ENCODE results near the gene PSMB3.
"Not testable (repeated sequence)": the region's sequence is repeated elsewhere in the genome, so short reads cannot be mapped to it uniquely, and the experiment has no call there.

PSMB3 gene

DNA sequence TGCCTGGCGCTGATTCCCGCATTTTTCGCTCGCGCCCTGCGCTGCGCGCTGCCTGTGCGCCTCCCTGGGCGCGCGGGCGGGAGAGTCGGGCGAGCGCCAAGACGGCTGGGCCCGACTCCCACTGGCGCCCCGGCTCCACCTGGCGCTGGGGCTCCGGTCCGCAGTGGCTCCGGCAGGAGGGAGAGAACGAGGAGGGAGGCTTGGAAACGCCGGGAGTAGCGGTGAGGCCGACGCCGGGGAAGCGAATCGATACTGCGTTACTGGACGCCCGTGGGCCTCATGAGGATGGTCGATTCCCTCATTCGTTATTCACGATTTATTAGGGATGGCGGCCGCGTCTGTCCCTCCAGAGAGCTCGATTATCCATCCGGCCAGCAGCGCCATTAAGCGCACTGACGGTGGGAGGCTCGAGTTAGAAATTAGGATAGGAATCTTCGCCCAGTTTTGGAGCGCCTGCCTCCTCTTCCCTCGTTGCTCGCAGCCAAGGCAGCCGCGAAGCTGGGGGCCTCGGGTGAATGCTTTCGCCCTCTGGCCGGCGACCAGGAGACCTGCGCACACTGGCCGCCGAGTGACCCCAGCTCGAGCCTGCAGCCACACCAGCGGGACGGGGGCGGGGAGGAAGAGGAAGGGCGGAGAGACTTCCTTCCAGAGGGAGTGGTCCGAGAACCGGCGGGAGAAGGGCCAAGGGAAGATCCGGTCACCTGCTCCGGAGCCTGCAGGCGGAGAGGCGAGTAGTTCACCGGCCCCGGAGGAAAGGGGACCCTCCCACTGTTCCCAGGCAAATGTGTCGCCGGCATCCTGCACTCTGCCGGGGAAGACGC is 3.1 kb upstream of the PSMB3 start:
- DNase-seq (ENCODE audit: low spot score), result peak; percentile 81

- no peak for DNase-seq (ENCODE audit: low spot score)
Observed at GRCh38 chr17:38750044-38750311, 2.6 kb upstream of the PSMB3 start.

GRCh38 chr17:38750312-38751121 is 2.0 kb upstream of the PSMB3 start:
- DNase-seq (ENCODE audit: low spot score), result peak; percentile 30

- DNase-seq (ENCODE audit: low spot score), result peak; percentile 36
Observed at GRCh38 chr17:38751144-38751807, 1.3 kb upstream of the PSMB3 start.

DNA sequence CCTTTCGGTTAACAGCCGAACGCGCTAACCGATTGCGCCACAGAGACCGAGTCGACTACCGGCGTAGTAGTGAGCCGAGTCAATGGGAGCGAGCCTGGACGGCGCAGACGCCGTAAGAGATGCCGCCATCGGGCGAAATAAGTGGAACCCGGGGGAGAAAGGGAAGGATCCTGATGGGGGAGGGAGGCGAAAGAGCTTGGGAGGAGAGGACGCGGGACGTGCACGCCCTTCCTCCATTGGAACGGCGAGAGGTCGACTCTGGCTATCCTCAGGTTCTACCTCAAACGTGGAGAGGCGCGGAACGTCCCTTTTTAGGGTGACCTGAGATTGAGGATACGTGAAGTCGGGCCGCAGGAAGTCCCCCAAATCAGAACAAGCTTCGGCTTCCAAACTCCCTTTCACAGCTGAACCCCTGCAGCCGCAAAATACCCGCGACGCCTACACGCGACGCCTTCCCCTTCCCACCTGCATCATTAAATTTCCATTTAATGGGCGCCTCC is 683 bp upstream of the PSMB3 start:
- peak; percentile 81 for DNase-seq (ENCODE audit: low spot score)

DNA sequence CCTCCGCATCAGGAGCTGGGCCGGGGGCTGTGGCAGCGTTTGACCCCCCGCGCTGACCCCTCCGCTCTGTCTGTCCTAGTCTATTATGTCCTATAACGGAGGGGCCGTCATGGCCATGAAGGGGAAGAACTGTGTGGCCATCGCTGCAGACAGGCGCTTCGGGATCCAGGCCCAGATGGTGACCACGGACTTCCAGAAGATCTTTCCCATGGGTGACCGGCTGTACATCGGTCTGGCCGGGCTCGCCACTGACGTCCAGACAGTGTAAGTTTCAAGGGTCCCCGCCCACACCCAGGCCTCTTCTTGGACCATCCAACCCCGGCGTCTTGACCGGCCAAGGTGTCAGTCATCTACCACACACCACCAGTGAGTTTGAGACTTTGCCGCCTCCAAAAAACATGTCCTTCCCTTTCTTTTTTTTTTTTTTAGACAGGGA is 548 bp downstream of the PSMB3 start:
- DNase-seq (ENCODE audit: low spot score), result no peak

GRCh38 chr17:38761612-38762011 is 9.1 kb downstream of the PSMB3 start:
- DNase-seq (ENCODE audit: low spot score), result no peak

DNA sequence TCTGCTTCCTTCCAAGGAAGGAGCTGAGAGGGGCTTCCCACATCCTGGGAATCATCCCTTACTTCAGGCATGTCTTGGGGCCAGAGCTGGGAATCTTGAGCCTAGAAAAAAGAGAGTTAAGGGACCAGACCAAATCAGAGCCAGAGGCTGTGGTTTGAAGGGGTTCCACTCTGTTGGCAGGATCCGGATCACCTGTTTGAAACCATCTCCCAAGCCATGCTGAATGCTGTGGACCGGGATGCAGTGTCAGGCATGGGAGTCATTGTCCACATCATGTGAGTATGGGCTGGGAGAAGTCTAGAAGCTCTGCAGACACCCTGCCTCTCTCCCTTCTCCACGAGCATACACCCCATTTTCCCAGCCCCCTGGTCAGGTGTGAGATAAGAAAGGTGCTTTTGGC is 9.7 kb downstream of the PSMB3 start:
- DNase-seq (ENCODE audit: low spot score), result no peak

DNA sequence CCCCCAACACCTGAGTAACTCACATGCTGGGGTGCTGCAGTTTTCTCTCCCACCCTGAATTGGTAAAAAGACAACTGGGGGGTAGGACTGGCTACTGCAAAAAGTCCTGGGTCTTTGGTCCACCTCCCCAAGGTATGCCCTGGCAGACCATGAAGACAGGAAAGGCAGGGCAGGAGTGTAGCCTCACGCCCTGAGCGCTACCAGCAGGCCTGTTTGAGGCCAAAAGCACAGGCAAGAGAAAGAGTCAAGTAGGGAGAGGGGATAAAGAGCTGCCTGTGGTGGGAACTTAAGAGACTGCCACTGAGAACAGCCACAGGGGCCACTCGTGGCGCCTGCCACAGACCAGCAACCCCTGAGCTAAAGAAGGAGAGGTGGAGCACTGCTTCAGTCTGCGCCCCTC is 13.8 kb downstream of the PSMB3 start:
- no peak for DNase-seq (ENCODE audit: low spot score)

- no peak for DNase-seq (ENCODE audit: low spot score)
Observed at GRCh38 chr17:38768417-38768816, 15.9 kb downstream of the PSMB3 start.

DNA sequence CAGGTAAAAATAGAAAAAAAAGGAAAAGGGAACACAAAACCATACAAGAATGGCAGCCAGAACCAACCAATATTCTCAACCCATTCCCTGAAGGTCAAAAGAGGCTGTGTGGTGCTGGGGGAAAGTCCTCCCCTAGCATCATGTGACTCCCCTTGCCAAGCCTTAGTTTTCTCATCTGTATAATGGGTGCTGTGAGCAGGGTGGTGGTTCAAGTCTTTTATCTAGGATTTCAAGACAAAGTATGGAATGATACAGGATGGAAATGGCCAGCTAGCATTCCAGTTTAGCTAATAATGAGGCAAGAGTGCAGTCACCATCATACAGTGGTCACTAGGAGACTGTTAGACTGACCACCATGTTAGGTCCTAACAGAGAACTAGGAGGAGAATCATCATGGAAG is 20.7 kb downstream of the PSMB3 start:
- no peak for DNase-seq (ENCODE audit: low spot score)

- DNase-seq (ENCODE audit: low spot score), result no peak
Observed at GRCh38 chr17:38777641-38778250, 25.2 kb downstream of the PSMB3 start.

DNA sequence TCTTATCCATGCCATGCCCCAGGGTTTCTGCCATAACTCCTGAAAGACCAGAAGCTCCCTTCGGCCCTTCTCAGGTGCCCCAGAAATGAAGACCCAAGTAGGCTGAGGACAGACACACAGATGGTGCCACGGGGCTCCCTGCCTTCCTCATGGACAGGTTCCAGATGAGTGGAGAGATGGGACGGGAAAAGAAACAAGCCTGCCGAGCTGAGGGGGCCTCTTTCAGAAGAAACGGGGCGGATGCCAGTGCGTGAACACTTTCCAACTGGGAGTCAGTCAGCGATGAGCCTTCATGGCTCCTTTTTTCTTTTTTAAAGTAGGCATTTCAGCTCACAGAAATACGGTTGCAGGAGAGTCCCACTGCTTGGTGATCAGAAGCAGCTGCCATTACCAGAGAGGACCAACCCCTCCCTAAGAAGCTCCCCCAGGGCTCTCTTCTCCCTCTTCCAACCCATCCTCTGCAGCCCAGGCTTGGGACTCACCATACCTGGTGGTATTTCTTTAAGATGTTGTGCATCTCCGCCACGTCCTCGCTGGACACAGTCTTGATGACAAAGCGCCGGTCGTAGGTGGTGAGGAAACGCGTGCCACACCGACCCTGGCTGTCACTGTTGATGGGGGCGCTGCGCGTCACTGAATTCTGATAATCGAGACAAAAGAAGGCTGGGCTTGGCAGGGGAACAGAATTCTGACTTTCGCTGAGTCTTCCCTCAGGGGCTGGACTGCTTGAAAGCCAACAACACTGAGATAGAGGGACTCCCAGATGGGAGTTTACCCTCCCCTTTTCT is 27.6 kb downstream of the PSMB3 start:
- no peak for DNase-seq (ENCODE audit: low spot score)

GRCh38 chr17:38783227-38783626 is 30.7 kb downstream of the PSMB3 start:
- no peak for DNase-seq (ENCODE audit: low spot score)

DNA sequence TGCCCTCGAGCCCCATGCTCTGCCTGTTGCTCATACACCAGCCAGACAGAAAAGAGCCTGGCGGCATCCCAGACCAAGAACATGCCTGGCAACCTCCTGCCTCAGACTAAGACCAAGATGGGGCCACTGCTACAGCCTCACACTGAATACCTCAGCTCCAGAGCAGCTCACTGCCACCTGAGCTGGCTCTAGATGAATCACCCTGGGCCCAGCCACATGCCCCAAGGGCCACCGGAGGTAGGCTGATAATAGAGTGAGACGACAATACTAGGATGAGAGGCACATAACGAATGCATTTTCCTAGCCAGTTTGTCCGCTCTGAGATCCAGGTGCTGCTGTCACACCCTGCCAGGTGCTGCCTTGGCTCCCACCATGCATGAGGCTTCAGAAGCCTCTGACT is 33.8 kb downstream of the PSMB3 start:
- no peak for DNase-seq (ENCODE audit: low spot score)

DNA sequence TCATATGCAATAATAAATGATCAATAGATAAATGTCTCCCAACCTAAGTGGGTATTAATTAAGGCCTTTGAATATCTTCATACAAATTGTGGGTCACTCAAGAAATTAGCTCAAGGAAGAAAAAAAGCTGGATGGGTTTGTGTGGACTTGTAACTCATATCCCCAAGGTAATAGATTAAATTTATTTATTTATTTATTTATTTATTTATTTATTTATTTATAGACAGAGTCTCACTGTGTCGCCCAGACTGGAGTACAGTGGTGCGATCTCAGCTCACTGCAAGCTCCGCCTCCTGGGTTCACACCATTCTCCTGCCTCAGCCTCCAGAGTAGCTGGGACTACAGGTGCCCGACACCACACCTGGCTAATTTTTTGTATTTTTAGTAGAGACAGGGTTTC is 35.5 kb downstream of the PSMB3 start:
- not testable (repeated sequence) for DNase-seq (ENCODE audit: low spot score)

- no peak for DNase-seq (ENCODE audit: low spot score)
Observed at GRCh38 chr17:38789185-38789584, 36.6 kb downstream of the PSMB3 start.

DNA sequence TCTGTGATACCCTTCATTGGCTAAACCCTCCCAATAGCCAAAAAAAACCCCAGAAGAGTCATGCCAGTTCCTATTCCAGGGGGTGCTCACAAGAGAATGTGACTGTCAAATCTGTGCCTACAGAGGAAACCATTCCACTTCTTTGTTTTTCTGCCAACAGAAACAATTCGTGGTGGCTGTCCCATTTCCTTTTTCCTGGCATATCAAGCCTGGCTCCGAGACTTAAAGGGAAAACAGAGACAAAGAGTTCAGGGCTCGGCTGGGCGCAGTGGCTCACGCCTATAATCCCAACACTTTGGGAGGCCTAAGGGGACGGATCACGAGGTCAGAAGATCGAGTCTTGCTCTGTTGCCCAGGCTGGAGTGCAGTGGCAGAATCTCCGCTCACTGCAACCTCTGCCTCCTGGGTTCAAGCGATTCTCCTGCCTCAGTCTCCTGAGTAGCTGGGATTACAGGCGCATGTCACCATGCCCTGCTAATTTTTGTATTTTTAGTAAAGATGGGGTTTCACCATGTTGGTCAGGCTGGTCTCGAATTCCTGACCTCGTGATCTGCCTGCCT is 37.7 kb downstream of the PSMB3 start:
- DNase-seq (ENCODE audit: low spot score), result not testable (repeated sequence)

- no peak for DNase-seq (ENCODE audit: low spot score)
Observed at GRCh38 chr17:38791162-38791561, 38.6 kb downstream of the PSMB3 start.

DNA sequence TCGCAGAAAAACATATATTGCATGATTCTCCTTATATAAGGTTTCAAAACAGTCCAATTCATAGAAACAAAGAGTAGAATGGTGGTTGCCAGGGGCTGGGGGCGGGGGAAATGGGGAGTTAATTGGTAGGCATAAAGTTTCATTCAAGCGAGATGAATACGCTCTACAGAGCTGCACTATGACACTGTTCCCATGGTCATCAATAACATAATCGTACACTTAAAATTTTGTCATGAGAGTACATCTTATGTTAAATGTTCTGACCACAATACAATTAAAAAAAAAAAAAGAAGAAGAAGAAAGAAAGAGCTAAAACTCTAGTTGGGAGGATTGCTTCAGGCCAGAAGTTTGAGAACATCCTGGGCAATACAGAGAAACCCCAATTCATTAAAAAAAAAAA is 41.7 kb downstream of the PSMB3 start:
- DNase-seq (ENCODE audit: low spot score), result no peak

DNA sequence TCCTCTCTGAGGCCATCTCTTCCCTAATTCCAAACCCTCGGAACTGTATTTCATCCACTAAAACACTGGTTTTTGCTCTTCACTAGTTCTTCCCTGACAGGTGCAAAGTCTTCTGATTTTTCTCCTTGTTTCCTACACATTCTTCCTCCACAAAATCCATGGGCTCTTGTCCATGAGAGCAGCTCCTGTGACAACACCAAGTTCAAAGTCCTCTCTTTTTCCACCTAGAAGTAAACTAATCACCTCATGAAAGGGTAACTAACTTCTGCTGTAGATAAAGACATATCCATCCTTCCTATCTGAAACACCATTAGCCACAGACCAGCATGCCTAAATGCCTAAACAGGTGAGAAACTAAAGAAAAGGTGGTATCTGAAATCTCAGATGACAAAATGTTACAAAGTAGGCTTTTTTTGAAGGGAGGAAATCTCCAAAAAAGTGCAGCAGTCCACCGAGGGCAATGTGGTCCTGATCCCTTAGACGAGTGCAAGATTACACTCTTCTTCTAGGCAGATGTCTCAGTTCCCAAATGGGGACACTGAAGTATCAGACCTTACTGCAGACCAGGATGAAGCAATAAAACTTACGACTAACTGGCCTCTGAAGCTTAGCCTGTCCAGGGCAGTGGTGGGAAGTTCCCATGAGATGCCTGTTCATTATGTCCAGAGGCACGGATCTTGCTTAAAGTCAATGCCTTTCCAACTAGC is 44.1 kb downstream of the PSMB3 start:
- no peak for DNase-seq (ENCODE audit: low spot score)
